ENCODE data around the gene MACROD2. TPM values are rescaled to one million over a fixed set of nuclear protein-coding genes. Genes with fewer than 3 reads are reported as not detected.

MACROD2 gene
- total and polyA plus RNA-seq, 9 donors, result 3.7 to 25.5 (median 7.8) TPM

DNA sequence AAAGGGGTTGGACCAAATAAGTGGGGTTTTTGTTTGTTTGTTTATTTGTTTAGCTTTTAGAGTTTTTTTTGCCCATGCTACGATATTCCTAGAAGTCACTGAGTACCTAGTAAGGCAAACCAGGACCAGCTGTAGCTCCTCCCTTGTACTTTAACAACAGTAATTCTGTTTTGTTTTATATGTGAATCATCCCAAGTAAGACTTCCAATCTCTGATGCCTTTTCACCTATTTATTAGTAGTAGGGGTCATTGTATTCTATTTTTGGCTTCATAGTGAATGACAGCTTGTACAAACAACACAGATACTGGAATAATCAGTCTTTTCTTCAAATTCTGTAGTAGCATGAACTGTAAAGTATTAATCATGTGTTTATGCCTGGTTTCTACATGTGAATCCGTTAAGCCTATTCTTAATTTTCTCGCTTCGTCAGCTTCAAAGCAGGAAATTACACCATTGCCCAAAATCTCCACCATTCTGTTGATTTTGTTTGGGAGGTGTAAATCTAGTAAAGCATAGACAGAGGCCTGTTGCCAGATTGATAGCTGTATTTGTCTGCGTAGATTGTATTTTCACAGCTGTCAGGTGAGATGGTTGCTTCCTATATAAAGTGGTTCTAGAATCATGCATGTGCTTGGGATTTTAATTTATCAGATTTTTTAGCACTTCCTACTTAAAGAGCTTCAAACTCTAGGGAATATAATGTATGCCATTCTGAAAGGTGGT, 493.6 kb downstream of the MACROD2 start:
- DNase-seq, result no peak
- intact Hi-C loops (cut with DNase I), result no loop called here

DNA sequence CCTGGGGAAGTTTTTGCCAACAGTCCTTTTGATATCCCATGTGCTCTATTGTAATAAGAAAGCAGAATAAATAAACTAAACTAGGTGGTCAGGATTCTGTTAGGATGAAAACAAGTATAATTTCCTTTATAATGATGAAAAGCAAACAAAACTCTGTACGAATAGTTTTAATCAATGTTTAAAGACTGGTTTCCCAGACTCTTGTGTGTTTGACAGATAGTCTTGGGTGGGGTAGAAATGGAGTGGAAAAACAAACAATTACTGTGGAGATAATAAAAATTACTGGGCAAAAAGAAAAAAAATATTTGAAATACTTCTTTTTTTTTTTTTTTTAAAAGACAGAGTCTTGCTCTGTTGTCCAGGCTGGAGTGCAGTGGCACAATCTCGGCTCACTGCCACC, 494.2 kb downstream of the MACROD2 start:
- WGBS, 3 donors, result 42 to 47% (median 46%) methylated on average over 2 of the region's 2 CpGs

More for the DNA sequence above, 493.6 kb downstream of the MACROD2 start:
- Histone ChIP-seq H3K27ac (no peak overlapping the region), H3K27me3 (no peaks in the 10 kb centered on the region), H3K4me3 (no peak overlapping the region), H3K36me3 (no peaks in the 10 kb centered on the region), H3K4me1 (ENCODE audit: insufficient read depth) (no peaks in the 10 kb centered on the region), H3K9me3 (no peaks in the 10 kb centered on the region)
- TF ChIP-seq, protein P1, sequence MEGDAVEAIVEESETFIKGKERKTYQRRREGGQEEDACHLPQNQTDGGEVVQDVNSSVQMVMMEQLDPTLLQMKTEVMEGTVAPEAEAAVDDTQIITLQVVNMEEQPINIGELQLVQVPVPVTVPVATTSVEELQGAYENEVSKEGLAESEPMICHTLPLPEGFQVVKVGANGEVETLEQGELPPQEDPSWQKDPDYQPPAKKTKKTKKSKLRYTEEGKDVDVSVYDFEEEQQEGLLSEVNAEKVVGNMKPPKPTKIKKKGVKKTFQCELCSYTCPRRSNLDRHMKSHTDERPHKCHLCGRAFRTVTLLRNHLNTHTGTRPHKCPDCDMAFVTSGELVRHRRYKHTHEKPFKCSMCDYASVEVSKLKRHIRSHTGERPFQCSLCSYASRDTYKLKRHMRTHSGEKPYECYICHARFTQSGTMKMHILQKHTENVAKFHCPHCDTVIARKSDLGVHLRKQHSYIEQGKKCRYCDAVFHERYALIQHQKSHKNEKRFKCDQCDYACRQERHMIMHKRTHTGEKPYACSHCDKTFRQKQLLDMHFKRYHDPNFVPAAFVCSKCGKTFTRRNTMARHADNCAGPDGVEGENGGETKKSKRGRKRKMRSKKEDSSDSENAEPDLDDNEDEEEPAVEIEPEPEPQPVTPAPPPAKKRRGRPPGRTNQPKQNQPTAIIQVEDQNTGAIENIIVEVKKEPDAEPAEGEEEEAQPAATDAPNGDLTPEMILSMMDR (IDR thresholded peaks at IDR 0.05), result no peak
- TF ChIP-seq EP300 (IDR thresholded peaks at IDR 0.05), result no peak
- TF ChIP-seq POLR2A (IDR thresholded peaks at IDR 0.05), result no peak
- WGBS, 3 donors, result 76 to 86% (median 83%) methylated on average over 5 of the region's 5 CpGs

GRCh38 chr20:14491436-14491835, 496.1 kb downstream of the MACROD2 start:
- no peaks in the 10 kb centered on the region for H3K9me3 ChIP-seq
- H3K4me1 ChIP-seq (ENCODE audit: insufficient read depth), result no peaks in the 10 kb centered on the region
- no peak for DNase-seq
- no peaks in the 10 kb centered on the region for H3K27me3 ChIP-seq
- H3K4me3 ChIP-seq, result no peak overlapping the region
- no peaks in the 10 kb centered on the region for H3K36me3 ChIP-seq
- intact Hi-C loops (cut with DNase I), result no loop called here
- no peak overlapping the region for H3K27ac ChIP-seq
- WGBS, 3 donors, result 94 to 98% (median 97%) methylated on average over 1 of the region's 1 CpG
- TF ChIP-seq EP300 (IDR thresholded peaks at IDR 0.05), result no peak
- no peak for TF ChIP-seq POLR2A (IDR thresholded peaks at IDR 0.05)
- TF ChIP-seq, protein P1 (IDR thresholded peaks at IDR 0.05), result no peak

More for the DNA sequence above, 494.2 kb downstream of the MACROD2 start:
- Histone ChIP-seq H3K4me1 (ENCODE audit: insufficient read depth) (no peaks in the 10 kb centered on the region), H3K36me3 (no peaks in the 10 kb centered on the region), H3K4me3 (no peak overlapping the region), H3K9me3 (no peaks in the 10 kb centered on the region), H3K27me3 (no peaks in the 10 kb centered on the region), H3K27ac (no peak overlapping the region)
- intact Hi-C loops (cut with DNase I), result no loop called here
- TF ChIP-seq, protein P1 (IDR thresholded peaks at IDR 0.05), result no peak
- TF ChIP-seq EP300 (IDR thresholded peaks at IDR 0.05), result no peak
- TF ChIP-seq POLR2A (IDR thresholded peaks at IDR 0.05), result no peak
- no peak for DNase-seq

DNA sequence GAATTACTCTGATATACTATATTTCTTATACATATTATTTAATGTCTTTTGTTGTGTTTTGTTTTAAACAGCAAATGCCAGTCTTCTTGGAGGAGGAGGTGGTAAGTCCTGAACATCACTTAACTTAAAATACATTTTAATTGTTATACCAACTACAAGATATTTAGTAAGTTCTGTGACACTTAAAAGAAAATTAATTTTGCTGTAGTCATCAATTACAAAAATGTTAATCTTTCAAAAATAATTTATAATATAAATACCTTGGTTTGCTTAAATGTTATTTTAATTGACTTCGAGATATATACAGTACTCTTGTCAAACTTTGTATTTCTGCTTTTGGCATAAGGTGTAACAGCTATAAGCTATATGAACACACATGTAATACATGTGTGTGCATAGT, 498.1 kb downstream of the MACROD2 start:
- intact Hi-C loops (cut with DNase I), result no loop called here
- Histone ChIP-seq H3K27me3 (no peaks in the 10 kb centered on the region), H3K4me3 (no peak overlapping the region), H3K4me1 (ENCODE audit: insufficient read depth) (no peaks in the 10 kb centered on the region), H3K9me3 (no peaks in the 10 kb centered on the region), H3K27ac (no peak overlapping the region), H3K36me3 (no peaks in the 10 kb centered on the region)
- 88 to 96% (median 91%) methylated on average over 1 of the region's 1 CpG for WGBS, 3 donors
- DNase-seq, result no peak
- no peak for TF ChIP-seq POLR2A (IDR thresholded peaks at IDR 0.05)
- TF ChIP-seq, protein P1 (IDR thresholded peaks at IDR 0.05), result no peak
- no peak for TF ChIP-seq EP300 (IDR thresholded peaks at IDR 0.05)

Measured in ovary (tissue), 9 donors.